Measurements from ENCODE around the gene TYW1B.
"Not testable (repeated sequence)": the region's sequence is repeated elsewhere in the genome, so short reads cannot be mapped to it uniquely, and the experiment has no call there.

Gene TYW1B

DNA sequence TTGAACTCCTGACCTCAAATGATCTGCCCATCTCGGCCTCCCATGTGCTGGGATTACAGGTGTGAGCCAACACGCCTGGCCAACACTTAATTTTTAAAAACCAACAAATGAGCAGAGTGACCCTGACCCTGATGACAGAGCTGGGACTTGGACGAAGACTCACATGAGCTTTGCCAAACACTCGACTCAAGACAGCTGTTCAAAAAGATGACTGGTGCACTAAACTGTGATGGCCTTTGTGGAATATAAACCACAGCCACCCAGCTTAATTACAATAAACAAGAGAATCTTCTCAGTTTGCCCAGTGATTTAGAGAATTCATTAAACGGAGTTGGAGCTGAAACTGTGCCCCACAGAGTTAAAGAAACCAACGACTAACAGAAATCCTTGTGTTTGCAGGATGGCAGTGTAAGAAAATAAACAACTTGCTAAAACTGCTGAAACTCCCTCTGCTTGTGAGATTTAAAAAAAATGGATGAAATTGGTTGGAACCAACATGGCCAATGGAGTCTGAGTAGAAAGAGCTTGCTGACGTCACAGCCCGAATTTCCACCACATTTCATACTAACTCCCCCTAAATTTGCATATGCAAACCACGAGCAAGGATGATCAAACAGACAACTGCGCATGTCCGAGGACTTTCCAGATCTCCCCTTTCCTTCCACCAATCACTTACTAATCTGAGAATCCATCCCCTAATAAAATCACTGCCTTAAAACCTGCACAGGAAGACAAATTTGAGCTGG, 209.4 kb downstream of the TYW1B start:
- not testable (repeated sequence) for DNase-seq

DNA sequence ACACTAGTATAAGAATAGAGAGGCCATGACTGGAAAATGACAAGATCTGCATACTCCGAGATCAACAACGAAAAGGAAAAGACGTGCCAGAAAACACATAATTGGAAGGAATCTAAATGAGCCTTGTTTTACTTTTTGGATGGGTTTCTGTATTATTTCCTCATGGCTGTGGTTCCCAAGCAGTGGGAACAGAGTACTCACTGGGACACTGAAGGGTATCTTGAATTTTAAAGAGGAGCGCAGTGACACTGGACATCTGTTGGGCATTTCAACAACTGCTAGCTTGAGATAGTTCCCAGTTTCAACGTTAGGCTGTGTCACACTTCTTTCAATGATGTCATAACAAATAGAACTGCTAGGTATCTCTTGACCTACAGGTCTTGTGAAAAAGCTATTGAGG, 218.2 kb downstream of the TYW1B start:
- not testable (repeated sequence) for DNase-seq

DNA sequence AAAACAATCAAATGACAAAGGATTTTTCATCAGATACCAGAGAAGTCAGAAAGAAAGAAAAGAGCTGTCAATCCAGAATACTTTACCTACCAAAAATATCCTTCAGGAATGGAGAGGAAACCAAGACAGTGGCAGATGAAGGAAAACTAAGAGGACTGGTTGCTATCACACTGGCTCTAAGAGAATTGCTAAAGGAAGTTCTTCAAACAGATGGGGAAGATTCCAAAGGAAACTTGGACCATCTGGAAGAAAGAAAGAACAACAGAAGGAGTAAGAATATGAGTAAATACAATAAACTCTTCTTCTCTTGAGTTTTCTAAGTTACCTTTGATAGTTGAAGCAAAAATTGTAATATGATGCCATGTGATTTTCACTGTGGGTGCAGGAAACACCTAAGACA, 220.0 kb downstream of the TYW1B start:
- DNase-seq = not testable (repeated sequence)

DNA sequence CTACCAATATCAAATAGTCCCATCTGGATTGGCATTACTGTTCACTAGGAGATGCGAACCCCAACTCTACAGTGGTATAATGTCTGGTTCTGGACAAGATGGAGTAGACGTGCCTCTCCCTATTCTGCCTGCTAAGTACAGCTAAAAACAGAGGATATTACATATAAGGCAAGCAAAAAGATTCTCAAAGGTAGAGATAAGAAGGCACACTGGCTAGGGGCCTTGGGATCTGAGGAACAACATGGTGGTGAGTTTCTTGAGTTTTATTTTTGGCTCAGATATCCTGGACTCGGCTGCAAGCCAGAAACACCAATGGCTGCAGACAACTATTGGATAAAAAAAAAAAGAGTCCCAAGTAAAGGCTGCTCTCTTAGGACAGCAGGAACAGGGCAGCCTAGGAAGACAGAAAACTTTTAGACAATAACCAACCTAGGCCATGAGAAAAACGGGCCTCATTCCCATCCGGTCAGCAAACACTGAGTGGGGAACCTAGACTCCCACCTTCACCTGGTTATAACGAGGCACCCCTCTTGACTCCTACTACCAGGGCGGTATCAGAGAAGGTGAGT, 222.1 kb downstream of the TYW1B start:
- DNase-seq = not testable (repeated sequence)

DNA sequence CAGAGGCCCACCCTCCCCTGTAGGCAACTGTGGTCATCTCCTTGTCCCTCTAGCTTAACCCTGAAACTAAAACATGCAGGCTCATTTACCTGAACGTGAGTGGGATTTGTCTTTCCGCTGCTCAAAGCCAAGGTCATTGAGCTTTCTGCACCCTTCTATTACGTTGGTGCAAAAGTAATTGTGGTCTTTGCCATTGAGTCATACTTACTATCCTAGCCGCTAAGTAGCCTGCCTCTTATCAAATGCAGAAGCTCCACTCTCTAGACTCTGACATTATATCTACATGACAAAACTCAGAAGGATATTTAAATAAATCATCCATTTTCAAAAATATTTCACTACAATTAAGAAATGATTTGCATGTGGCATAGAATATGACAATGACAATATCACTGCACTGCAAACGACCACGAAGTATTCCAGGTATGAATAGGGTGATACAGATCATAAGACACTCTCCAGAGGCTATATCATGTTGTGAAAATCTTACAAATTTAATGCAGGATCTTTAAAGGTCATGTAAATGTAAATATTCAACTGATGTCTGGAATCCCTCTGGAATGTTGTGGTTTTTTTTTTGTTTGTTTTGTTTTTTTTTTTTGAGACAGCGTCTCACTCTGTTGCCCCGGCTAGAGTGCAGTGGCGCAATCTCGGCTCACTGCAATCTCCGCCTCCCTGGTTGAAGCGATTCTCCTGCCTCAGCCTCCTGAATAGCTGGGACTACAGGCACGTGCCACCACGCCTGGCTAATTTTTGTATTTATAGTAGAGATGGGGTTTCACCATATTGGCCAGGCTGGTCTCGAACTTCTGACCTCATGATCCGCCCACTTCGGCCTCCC, 223.0 kb downstream of the TYW1B start:
- DNase-seq = not testable (repeated sequence)

DNA sequence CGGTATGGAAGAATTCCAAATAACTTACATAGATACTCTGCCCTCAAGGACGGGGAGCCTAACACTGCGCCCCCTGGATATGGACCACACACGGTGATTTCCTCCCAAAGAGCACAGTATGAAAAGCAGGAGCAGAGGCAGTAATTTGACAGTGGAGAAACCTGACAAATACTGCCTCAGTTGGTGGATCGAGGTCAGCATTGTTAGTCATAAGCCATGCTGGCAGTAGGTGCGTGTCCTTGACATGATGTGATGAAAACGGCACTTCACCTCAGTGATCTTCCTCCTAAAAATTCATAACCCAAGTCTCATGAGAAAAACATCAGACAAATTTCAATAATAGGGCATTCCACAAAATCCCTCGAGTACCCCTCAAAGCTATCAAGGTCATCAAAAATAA, 224.5 kb downstream of the TYW1B start:
- not testable (repeated sequence) for DNase-seq

DNA sequence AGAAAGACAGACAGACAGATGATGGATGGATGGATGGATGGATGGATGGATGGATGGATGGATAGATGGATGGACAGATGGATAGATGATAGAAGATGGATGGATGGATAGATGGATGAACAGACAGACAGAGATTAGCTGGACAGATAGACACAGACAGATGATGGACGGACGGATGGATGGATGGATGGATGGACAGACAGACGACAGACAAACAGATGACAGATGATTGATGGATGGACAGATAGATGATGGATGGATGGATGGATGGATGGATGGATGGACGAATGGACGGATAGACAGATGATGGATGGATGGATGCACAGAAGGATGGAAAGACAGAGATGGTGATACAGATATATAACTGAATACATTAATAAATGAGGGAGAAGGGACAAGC, 224.9 kb downstream of the TYW1B start:
- no peak for DNase-seq

DNA sequence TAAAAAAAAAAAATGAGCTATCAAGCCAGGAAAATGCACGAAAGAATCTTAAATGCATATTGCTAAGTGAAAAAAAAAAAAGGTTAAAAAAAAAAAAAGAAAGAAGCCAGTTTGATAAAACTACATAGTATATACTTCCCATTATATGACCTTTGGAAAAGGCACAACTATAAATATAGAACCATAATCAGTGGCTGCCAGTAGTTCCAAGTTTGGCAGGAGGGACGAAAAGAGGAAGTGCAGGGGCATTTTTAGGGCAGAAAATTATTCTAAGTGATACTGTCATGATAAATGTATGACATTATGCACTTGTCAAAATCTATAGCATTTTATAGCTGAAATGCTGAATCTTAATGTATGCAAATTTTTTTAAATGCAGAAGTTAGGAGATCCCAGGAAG, 226.3 kb downstream of the TYW1B start:
- not testable (repeated sequence) for DNase-seq

DNA sequence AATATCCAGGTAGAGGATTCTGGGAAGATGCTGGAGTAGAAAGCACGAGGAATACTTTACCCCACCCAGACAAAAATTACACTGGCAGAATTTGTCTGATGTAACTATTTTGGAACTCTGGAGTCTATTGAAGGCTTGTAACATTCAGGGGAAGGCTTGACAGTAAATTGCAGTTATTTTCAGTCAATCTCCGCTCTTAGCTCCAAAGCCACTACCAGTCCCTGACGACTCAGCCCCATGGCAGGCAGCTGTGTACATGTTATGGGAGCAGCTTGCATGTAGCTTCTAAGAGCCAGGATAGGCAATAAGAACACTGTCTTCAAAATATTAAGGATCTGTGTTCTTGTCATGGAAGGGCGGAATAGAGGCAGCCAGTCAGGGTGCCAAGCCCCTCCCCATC, 238.0 kb downstream of the TYW1B start:
- DNase-seq = not testable (repeated sequence)

DNA sequence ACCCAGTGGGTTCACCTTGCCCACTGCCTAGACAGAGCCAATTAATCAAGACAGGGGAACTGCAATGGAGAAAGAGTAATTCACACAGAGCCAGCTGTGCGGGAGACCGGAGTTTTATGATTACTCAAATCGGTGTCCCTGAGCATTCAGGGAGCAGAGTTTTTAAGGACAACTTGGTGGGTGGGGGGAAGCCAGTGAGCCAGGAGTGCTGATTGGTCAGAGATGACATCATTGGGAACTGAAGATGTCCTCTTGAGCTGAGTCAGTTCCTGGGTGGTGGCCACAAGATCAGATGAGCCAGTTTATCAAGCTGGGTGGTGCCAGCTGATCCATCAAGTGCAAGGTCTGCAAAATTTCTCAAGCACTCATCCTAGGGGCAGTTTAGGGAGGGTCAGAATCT, 240.7 kb downstream of the TYW1B start:
- DNase-seq = not testable (repeated sequence)

DNA sequence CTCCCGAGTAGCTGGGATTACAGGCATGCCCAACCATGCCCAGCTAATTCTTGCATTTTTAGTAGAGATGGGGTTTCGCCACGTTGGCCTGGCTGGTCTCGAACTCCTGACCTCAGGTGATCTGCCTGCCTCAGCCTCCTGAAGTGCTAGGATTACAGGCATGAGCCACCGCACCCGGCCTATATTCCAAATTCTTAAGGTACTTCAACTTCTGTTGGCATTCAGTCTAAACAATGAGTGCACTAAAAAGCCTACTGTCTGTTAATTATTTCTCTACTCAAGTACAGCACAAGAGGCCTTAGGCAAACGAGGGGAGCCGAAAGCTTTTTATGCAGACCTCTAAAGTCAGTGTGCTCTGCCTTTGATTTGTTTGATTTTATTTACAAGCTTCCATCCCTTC, 243.4 kb downstream of the TYW1B start:
- DNase-seq = not testable (repeated sequence)

DNA sequence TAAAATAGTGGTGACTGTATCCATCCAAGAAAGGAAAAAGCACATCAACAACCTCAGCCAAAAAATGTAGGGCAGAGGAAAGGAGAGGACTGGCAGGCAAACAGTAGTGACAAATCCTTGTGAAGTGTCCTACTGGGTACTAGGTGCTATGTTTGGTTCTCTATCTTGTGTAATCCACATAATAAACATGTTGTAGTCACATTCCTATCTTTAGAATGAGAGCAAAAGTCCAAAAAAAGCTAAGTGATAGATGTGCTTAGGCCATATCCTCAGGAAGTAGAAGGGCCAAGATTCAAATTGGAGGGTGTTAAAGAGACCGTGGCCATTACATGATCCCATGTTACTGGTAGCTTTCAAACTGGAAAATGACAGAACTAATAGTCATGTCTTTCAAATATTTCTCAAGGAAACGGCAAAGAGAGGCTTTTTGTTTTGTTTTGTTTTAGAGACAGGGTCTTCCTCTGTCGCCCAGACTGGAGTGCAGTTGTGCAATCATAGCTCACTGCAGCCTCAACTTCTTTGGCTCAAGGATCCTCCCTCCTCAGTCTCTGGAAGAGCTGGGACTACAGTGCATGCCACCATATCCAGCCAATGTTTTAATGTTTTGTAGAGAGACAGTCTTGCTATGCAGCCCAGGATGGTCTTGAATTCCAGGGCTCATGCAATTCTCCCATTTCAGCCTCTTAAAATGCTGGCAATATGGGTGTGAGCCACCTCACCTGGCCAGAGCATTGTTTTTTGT, 244.2 kb downstream of the TYW1B start:
- not testable (repeated sequence) for DNase-seq

DNA sequence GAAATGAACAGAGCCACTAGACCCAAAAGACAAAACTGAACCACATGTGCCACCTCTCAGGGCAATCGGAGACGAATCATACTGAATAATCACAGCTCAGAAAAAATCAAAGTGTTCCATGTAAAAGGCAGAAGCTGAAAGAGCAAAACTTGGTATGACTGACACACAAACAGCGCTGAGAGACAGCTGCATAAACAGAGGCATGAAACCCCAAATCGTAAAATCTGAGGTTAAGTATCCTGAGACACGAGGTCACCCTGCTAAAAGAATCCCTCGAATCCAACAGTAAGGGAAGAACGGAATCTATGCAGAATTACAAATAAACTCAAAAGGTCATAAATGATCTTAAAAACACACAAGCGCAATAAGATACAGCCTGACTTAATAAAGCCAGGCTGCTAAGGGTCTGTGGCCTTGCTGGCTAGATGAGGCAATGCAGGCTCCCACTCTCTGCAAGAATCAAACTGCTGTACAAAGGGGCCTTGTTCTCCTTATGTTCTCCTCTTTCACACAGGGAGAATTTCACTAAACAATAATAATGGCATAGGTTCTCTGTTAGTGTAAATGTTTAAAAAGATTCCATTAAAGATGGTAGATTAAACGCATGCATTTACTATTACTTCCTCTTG, 247.7 kb downstream of the TYW1B start:
- not testable (repeated sequence) for DNase-seq

DNA sequence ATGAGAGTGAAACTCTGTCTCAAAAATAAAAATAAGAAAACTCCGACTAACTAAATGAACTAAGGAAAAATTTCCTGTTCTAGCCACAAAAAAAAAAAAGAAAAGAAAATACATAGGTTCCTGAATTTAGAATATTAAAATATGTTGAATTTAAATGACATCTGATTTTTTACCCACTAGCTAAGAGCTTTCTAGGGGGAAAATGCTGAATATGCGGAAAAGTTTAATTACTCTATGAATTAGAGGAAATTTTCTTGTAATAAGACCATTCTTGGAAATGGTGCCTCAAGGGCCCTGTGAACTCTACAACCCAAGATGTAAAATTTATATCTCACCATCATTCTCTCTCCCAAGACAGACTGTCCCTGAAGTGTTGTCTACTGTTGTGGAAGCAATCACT, 250.9 kb downstream of the TYW1B start:
- DNase-seq = no peak

DNA sequence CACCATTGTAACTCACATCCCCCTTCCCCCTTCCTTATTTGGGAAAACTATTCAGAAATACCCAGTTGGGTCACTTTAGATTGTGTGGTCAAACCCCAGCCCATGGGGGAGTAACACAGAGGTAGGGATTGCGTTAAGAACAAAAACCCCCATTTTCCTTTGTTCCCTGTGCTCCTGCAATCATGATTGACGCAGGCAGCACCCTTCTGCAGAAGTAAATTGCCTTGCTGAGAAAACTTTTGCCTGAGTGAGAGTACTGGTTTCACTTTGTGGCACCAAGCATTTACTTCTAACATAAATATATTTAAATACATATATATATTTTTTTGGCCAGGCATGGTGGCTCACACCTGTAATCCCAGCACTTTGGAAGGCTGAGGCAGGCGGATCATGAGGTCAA, 266.0 kb downstream of the TYW1B start:
- DNase-seq = not testable (repeated sequence)

DNA sequence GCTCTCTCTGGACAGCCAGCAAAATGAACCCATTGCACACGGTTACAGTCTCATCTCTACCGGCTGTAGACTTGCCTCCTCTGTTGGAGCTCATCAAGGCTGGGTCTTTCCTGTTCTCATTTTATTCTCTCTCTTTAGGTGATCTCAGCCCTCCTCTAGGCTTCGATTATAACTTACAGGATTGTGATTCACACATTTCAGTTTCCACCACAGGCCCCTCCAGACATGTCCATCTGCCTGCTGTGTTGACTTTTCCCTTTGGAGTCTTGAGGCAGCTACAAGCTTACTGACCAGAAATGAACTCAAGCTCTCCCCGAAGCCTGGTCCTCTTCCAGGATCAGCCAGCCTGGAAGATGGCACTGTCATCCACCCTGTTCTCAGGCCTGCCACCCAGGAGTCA, 268.5 kb downstream of the TYW1B start:
- DNase-seq = not testable (repeated sequence)

DNA sequence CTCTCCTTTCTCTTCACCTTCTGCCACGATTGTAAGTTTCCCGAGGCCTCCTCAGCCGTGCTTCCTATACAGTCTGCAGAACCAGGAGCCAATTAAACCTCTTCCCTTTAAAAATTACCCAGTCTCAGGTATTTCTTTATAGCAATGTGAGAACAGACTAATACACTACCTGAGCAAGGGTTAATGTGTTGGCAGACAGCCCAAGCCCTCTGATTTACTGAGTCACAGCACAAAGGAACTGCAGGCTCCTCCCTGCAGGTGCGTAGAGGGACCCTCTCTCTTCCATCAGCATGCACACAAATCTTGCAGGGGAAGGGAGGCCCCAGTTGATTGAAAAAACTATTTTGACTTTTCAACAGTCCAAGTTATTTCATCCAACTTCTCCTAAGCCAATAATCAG, 271.3 kb downstream of the TYW1B start:
- not testable (repeated sequence) for DNase-seq

DNA sequence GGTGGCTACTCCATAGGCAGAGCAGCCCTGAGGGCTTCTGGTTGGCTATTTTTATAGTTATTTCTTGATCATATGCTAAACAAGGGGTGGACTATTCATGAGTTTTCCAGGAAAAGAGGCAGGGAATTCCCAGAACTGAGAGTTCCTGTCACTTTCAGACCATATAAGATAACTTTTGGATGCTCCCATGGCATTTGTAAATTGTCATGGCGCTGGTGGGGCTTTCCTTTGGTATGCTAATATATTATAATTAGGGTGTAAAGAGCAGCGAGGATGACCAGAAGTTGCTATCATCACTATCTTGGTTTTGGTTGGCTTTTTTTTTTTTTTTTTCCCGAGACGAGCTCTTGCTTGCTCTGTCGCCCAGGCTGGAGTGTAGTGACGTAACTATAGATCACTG, 272.8 kb downstream of the TYW1B start:
- DNase-seq = not testable (repeated sequence)

DNA sequence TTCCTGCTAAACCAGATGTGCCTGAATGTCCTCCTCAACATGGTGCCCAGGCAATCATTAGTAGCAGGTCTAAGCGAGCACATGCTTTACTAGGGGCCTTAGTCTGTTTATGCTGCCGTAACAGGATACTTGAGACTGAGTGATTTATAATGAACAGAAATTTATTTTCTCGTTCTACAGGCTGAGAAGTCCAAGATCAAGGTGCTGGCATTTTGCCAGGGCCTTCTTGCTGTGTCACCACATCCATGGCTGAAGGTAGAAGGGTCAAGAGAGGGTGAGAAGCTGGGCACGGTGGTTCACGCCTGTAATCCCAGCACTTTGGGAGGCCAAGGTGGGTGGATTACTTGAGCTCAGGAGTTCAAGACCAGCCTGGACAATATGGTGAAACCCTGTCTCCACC, 273.6 kb downstream of the TYW1B start:
- not testable (repeated sequence) for DNase-seq

DNA sequence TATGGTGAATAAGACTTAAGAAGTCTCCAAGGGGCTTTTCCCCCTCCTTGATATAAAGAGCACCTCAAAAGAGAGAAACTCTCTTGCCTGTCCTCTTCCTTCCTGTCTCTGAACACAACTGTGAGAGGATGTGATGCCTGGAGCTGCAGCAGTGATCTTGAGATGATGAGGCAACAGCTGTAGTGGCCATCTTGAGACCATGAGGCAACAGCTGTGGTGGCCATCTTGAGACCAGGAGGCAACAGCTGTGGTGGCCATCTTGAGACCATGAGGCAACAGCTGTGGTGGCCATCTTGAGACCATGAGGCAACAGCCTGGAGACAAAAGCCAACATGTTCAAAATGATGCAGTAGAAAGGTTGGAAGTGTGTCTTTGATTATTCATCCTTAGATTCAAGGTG, 277.5 kb downstream of the TYW1B start:
- not testable (repeated sequence) for DNase-seq

DNA sequence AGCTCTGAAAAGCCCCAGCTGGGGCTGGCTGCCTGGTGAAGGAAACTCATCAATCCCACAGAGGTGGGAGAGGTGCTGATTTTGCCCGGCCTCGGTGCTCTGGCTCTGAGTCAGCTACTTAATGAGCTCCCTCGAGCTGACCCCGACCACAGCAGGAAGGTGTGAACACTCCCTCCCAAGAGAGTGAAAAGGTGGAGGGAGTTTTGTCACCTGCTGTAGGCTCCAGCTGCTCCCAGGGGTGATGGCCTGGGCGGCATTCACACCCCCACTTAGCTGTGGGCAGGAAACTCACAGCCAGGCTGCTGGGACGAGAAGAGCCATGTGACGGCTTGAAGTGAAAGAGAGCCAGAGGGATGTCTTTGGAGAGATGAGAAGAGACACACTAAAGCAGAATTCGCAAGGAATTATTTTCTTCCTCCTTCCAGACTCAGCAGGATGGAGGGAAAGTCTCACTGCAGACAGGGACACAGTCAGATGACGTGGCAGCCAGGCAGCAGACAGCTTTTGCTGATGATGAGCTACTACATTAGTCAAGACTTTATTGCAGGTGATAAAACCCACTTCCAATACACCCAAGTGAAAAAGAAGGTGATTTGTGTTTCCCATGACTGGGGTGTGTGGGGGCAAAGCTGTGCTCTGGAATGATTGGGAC, 281.3 kb downstream of the TYW1B start:
- not testable (repeated sequence) for DNase-seq

DNA sequence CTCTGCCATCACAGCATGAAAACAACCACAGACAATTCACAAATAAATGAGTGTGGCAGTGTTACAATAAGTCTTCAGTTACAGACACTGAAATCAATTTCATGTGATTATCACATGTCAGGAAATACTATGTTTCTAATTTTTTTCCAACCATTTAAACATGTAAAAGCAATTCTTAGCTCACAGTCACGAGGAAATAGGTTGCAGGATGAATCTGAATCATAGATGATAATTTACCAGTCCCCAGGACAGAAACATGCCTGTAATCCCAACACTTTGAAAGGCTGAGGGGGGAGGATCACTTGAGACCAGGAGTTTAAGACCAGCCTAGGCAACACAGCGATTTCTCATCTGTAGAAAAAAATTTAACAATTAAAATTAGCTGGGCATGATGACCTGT, 283.5 kb downstream of the TYW1B start:
- not testable (repeated sequence) for DNase-seq

Data from DMS153 (cell line).